Amniotic stem cell (primary cell): ENCODE data around the gene TRIM71.
"Not testable (repeated sequence)": the region's sequence is repeated elsewhere in the genome, so short reads cannot be mapped to it uniquely, and the experiment has no call there.

Experiments
- DNase-seq: peaks from one replicate; lab custom pipeline; 2025; lab: John Stamatoyannopoulos, UW

The TRIM71 gene

GRCh38 chr3:32890420-32891276 is 72.9 kb downstream of the TRIM71 start:
- DNase-seq = no peak

- no peak for DNase-seq
Measured at GRCh38 chr3:32891365-32891764, 73.6 kb downstream of the TRIM71 start.

GRCh38 chr3:32892625-32893598 is 75.1 kb downstream of the TRIM71 start:
- no peak for DNase-seq

DNA sequence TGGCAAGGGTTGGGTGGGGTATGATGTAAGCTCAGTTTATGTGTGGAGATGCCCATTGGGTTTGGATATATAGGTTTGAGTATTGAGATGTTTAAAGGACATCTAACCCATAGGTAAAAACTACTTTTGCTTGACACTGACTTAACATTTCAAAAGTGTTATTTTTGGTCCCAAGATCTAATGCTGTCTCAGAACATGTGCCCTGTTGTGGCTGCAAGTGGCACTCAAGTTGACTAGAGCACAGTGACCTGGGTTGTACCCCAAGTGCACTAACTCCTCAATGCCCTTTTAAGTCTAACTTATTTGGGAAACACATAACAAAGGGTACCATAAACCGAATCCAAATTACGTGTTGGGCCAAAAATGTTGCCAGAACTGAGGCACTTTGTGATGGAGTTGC is 77.2 kb downstream of the TRIM71 start:
- no peak for DNase-seq

DNA sequence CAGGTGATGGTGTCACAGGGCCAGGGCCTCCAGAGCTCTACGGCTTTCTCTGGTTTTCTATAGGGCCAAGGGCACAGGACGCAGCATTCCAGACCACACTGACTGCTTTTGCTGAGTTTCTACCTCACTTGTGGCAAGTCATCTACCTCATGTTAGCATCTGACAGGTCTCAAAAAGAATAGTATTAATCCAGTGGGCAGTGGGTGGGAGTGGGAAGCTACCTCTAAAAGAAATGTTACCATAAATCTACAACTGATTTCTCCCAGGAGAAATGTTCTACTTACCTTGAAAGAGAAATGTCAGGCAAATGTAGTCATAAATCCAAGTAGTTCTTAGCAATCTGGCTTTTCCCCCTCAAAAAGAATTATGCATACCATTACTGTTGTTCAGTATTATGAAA is 77.9 kb downstream of the TRIM71 start:
- DNase-seq = no peak

- DNase-seq = no peak
Measured at GRCh38 chr3:32896143-32896542, 78.3 kb downstream of the TRIM71 start.

GRCh38 chr3:32897001-32897601 is 79.3 kb downstream of the TRIM71 start:
- no peak for DNase-seq

DNA sequence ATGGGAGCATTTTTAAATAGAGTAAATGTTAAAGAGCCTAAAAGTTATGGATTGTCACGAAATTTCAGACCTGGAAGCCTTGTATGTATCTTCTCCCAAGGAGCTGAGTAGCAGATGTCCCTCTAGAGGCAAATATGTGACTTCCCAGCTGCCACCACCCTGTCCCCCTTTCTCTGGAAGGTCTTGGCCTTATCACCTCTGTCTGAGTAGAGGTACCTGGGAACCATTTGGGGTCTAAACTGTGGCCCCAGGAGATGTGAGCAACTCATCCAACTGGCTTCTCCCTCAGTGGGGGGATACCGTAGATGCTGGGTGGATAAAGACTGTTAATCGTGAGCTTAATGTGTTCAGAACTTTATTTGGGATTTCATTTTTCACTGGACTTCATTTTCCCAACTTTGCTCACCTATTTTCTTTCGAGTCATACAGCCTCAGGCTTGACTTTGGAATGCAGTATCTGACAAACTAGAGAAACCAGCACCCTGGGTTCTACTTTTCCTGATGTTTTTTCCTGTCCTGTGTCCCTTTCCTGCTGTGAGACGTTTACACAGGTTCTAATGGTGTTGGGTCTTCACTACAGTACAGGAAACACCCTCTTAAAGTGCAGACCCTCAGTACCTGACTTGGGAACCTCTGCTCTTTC is 80.3 kb downstream of the TRIM71 start:
- no peak for DNase-seq

- no peak for DNase-seq
Measured at GRCh38 chr3:32899265-32899664, 81.5 kb downstream of the TRIM71 start.

DNA sequence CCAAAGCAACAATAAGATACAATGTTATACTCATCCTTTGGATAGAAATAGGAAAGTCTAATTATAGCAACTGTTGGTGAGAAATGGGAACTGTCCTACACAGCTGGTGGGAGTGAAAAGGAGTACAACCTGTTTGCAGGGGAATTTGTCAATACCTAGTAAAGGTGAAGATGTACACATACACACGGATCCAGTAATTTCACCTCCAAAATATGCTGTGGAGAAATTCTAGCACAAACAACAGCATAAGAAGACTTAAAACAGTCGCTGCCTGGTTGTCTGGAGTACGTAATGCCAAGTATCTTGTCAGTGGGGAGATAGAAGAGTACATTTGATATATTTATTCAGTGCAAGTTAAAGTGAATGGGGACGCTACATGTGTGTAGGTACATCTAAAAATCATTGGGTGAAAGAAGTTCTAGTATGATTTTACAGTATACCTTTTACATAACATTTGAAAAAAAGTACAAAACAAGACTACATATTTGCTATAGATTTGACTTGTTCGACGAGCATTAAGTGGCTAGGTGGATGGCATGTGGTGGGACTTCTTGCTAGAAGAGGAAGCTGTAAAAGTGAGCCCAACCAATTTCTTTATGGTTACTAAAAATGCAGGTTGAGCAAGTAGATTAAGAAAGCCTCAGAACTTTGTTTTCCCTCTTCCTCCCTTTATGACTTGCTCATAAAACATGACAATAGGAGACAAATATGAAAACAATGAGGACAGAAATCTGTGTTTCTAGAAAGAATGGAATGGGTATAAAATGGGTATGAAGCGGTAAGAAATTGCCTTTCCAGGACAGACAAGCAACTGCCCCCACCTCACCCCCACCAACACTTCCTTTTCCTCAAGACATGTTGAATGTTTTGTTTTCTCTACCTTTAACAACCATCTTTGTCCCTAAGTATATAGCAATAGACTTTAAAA is 83.5 kb downstream of the TRIM71 start:
- no peak for DNase-seq

DNA sequence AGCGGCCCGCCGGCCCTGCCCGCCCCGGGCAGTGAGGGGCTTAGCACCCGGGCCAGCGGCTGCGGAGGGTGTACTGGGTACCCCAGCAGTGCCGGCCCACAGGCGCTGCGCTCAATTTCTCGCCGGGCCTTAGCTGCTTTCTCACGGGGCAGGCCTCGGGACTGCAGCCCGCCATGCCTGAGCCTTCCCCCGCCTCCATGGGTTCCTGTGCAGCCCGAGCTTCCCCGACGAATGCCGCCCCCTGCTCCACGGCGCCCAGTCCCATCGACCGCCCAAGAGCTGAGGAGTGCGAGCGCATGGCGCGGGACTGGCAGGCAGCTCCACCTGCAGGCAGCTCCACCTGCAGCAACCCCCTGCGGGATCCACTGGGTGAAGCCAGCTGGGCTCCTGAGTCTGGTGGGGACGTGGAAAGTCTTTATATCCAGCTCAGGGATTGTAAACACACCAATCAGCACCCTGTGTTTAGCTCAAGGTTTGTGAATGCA is 85.1 kb downstream of the TRIM71 start:
- not testable (repeated sequence) for DNase-seq

GRCh38 chr3:32903953-32904352 is 86.2 kb downstream of the TRIM71 start:
- DNase-seq = no peak

DNA sequence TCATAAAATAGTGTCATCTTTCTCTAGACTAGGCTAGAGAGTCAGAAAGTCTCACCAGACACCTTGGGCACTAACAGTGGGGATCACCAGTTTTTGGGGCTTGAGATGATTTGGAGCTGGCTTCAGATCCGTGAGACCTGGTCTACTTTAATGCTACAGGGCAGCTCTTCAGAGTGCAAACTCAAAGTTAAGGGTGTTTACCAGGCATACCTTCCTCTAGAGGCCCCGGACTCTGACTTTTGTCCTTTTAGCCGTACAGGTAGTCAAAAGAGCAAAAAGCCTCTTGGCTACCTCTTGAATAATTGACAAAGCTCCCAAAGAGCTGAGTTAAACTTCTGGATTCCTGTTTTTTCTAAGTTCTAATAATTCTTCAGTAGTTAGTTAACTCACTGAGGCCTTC is 92.2 kb downstream of the TRIM71 start:
- DNase-seq = no peak

- no peak for DNase-seq
Measured at GRCh38 chr3:32910954-32911353, 93.2 kb downstream of the TRIM71 start.

GRCh38 chr3:32912046-32912445 is 94.2 kb downstream of the TRIM71 start:
- no peak for DNase-seq

DNA sequence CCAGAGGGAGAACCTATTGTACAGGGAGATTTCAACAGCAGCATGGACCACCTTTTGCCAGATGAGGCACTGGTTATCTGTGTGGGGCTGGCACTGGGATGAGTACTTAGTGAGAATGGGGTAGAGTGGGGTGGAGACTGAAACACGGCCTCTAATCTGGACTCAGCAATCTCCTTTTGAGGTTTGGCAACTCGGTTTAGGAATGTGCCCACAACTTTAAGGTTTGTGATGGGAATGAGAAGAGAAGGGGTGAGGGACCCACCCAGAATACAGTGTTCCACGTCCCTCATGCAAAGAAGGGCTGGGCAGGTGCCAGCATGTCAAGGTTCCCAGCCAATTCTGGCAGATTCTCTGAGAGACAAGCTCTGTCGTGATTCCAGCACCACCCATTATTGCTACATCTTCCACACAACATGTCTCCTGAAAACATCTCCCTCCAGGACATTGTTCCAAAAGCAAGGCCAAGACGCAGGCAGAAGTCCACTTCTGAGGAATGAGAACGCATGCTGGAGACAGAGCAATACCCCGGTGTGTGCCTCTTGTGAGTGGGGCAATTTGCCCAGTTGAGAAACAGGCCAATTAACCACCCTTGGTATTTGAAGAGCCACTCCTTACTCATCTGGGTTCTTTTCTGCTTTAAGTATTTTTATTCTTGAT is 96.1 kb downstream of the TRIM71 start:
- DNase-seq = no peak

- no peak for DNase-seq
Measured at GRCh38 chr3:32919920-32920319, 102.1 kb downstream of the TRIM71 start.

DNA sequence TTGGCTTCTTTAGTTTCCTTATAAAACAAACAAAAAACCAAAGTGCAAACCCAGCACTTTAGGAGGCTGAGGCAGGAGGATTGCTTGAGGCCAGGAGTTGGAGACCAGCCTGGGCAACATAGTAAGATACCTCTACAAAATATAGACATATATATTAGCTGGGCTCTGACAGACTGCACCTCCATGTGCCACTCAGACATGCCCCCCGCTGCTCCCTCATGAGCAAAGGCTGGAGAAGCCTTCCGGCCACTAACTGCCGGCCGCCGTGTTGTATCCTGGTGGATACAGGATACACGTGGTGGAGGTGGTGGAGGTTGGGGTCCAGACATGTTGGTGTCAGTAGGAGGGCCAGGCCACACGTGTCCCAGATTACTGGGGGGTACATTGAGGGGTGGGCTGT is 104.3 kb downstream of the TRIM71 start:
- no peak for DNase-seq

GRCh38 chr3:32930161-32930560 is 112.4 kb downstream of the TRIM71 start:
- DNase-seq = no peak

- not testable (repeated sequence) for DNase-seq
Measured at GRCh38 chr3:32931273-32931672, 113.5 kb downstream of the TRIM71 start.
